GM12873 (cell line): ENCODE measurements around the gene COPS6.

Source experiments
- CTCF ChIP-seq: IDR thresholded peaks from 2 replicates; pipeline ENCODE4 v1.5.1; 2012; ENCODE audit warnings: low read depth, mild to moderate bottlenecking, moderate library complexity, low read length, control low read depth; ENCODE audit not compliant: insufficient read depth; ENCODE audit errors: missing control alignments

COPS6 gene

GRCh38 chr7:100080907-100081534 is 7.7 kb upstream of the COPS6 start:
- TF ChIP-seq CTCF = no peak

- peak; percentile 82 for TF ChIP-seq CTCF
Measured at GRCh38 chr7:100081535-100082102, 7.2 kb upstream of the COPS6 start, which contains the start of gene ZNF3. Gene ZNF3, minus strand, starts transcription at chr7:100081723. Its CDS starts 4,366 bp downstream, at chr7:100077357.

GRCh38 chr7:100082978-100083377 is 5.8 kb upstream of the COPS6 start:
- TF ChIP-seq CTCF = no peak

- TF ChIP-seq CTCF = no peak
Measured at GRCh38 chr7:100085515-100085914, 3.3 kb upstream of the COPS6 start.

- TF ChIP-seq CTCF = no peak
Measured at GRCh38 chr7:100087055-100087750, 1.6 kb upstream of the COPS6 start.

GRCh38 chr7:100088095-100088620 is 611 bp upstream of the COPS6 start:
- TF ChIP-seq CTCF = no peak
